GM13976 (cell line): Measurements from ENCODE around the gene DISC1.

Source experiments
- DNase-seq: peaks from one replicate; pipeline ENCODE4 v3.0.0; 2012; ENCODE audit warnings: low spot score
- in situ Hi-C: fragments of 300-500 bp; cut with MboI; formaldehyde crosslinking; loops from one replicate; pipeline ENCODE4 v1.12.0; 2022; ENCODE audit warnings: low sequenced_read_pairs, mixed read lengths, inconsistent platforms; ENCODE audit not compliant: unreplicated experiment
- TF ChIP-seq, protein P1 (sequence below): IDR thresholded peaks from 2 replicates; pipeline ENCODE4 v1.5.1; 2012; ENCODE audit warnings: borderline replicate concordance, mild to moderate bottlenecking; ENCODE audit not compliant: insufficient read depth; ENCODE audit errors: extremely low read depth, missing control alignments, control extremely low read depth

The DISC1 gene

DNA sequence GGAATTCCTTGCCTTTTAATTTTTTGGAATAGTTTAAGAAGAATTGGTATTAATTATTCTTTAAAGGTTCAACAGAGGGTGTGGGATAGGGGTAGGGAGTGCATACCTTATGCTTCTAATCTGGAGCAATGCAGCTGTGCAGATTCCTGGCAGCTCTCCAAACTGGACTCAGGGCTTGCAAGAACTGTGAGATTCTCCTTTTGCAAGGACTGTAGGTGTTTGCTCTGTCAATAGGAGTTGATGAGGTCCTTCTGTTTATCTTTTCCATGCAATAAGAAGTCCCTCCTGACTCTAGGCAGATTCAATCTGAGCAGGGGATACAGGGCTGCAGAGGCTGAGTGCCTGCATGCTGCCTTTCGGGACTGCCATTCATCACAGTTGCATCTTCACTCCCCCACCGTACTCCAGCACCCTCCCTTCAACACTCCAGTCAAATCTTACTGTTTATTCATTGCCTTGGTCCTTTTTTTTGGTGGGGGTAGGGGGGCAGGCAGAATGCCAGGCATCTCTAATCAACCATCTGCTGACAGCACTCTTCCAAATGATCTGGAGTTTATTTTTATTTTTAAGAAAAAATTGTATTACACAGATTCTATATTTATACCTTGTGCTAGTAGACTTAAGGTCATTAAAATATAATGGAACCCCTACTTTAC is 122.3 kb downstream of the DISC1 start:
- in situ Hi-C loops, result no loop called here
- DNase-seq, result no peak
- TF ChIP-seq, protein P1, sequence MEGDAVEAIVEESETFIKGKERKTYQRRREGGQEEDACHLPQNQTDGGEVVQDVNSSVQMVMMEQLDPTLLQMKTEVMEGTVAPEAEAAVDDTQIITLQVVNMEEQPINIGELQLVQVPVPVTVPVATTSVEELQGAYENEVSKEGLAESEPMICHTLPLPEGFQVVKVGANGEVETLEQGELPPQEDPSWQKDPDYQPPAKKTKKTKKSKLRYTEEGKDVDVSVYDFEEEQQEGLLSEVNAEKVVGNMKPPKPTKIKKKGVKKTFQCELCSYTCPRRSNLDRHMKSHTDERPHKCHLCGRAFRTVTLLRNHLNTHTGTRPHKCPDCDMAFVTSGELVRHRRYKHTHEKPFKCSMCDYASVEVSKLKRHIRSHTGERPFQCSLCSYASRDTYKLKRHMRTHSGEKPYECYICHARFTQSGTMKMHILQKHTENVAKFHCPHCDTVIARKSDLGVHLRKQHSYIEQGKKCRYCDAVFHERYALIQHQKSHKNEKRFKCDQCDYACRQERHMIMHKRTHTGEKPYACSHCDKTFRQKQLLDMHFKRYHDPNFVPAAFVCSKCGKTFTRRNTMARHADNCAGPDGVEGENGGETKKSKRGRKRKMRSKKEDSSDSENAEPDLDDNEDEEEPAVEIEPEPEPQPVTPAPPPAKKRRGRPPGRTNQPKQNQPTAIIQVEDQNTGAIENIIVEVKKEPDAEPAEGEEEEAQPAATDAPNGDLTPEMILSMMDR, result no peak

DNA sequence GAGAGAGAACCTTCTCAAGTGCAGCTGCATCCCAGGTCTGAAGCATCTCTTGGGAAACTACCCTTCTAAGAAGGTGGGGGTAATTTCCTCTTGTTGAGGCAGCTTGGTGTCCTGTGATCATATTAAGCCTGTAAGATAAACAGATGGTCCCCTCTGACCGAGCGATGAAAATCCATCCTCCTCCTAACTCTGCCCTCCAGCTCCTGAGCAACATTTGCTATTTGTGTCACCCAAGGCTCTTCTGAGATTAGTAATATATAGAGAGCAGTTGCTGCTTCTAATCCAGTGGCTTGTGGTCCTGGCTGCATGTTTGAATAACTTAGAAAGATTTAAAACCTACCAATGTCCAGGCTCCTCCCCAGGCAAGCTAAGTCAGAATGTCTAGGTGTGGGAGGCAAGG is 123.7 kb downstream of the DISC1 start:
- DNase-seq, result no peak
- in situ Hi-C loops, result no loop called here
- TF ChIP-seq, protein P1, result no peak

DNA sequence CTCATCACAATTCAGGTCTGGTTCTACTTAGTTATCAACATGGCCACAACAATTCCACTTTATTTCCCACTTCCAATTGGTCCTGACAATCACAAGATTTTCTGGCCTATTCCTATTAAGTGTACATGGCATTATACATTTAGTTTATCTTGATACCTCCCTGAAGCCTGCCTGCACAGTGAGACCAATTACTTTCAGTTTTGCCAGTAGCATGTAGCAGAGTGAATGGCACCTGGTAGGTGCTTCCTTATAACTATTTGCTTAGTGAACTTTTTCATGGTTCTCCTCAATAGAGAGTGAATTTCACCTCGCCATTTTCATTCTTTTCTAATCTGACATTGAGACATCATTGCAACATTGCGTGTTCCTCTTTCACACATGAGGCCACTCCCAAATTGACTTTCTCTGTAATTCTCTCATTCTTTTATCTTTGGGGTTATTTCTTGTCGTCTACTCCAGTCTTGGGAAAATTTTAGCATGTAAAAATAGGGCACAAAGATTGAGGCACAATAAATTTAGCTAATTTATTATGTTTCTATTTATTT is 124.3 kb downstream of the DISC1 start:
- TF ChIP-seq, protein P1, result no peak
- in situ Hi-C loops, result no loop called here
- DNase-seq, result no peak

DNA sequence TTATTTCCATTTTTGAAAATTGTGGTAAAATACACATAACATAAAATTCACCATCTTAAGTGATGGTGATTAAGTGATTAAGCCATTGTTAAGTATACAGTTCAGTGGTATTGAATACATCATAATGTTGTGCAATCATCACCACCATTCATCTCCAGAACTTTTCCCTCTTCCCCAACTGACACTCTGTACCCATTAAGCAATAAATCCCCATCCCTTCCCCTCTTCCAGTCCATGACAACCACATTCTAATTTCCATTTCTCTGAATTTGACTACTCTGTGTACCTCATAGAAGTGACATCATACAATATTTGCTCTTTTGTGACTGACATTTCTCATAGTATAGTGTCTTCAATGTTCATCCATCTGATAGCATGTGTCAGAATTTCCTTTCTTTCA is 124.8 kb downstream of the DISC1 start:
- no peak for DNase-seq
- in situ Hi-C loops, result no loop called here
- TF ChIP-seq, protein P1, result no peak

DNA sequence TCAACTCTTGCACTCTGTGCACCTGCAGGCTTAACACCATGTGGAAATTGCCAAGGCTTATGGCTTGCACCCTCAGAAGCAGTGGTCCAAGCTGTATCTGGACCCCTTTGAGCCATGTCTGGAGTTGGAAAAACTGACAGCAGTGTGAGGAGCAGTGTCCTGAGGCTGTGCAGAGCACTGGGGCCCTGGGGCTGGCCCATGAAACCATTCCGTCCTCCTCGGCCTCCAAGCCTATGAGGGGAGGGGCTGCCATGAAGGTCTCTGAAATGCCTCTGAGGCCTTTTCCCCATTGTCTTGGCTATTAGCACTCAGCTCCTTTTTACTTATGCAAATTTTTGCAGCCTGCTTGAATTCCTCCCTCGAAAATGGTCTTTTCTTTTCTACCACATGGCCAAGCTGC is 126.7 kb downstream of the DISC1 start:
- TF ChIP-seq, protein P1, result no peak
- in situ Hi-C loops, result no loop called here
- DNase-seq, result no peak

DNA sequence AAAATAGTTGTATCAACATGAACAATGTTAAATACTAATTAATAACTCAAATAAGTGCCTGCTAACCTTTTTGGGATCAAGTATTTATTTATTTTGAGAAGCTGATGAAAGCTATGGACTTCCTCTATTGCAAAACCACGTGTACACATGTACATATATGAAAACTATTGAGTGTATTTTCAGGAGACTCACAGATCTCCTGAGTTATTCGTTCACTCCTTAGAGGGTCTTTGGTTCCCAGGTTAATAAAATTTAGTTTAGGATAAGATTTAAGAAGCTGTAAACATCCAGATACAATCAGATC is 130.5 kb downstream of the DISC1 start:
- TF ChIP-seq, protein P1, result no peak
- no peak for DNase-seq
- in situ Hi-C loops, result no loop called here

DNA sequence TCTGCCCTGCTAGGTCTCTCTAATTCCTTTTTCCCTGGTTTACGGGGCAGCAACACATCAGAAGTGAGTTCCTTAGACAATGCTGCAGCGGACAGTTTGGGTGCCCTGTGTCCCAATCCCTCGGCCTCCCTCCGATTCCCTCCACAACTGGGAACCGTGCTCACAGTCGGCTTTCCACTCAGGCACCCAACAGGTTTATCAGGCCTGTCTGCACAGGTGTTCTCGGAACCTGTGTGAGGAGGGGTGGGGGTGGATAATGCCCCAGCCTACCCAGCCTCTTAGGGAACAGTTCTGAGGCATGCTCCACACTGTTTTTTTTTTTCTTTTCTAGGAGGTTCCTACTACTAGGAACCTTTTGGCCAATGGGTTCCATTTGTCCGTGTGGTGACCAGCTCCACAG is 131.2 kb downstream of the DISC1 start:
- TF ChIP-seq, protein P1, result no peak
- DNase-seq, result no peak
- in situ Hi-C loops, result no loop called here
